MM.1S (cell line): ENCODE data around the gene SRRM4.

ENCODE experiments used
- DNase-seq: peaks from one replicate; pipeline ENCODE4 v3.0.0-alpha.2; 2015
- H2AFZ ChIP-seq: fragments of 300-600 bp; sonication (generic); 2 replicates; pipeline ENCODE4 v1.6.0; 2016; ENCODE audit warnings: antibody characterized with exemption, low read length
- H3F3A ChIP-seq: fragments of 300-600 bp; sonication (generic); 2 replicates; pipeline ENCODE4 v1.6.1; 2016; ENCODE audit warnings: mild to moderate bottlenecking, antibody characterized with exemption, low read length, moderate library complexity, mixed read lengths; ENCODE audit not compliant: insufficient read depth
- H3K27ac ChIP-seq: fragments of 300-600 bp; sonication (generic); 2 replicates; pipeline ENCODE4 v1.5.1; 2016; ENCODE audit warnings: mild to moderate bottlenecking, low read length
- H3K27me3 ChIP-seq: fragments of 300-600 bp; sonication (generic); replicated peaks from 2 replicates; pipeline ENCODE4 v1.6.0; 2016; ENCODE audit warnings: low read length; ENCODE audit not compliant: insufficient read depth
- H3K36me3 ChIP-seq: fragments of 300-600 bp; sonication (generic); replicated peaks from 2 replicates; pipeline ENCODE4 v1.6.1; 2016; ENCODE audit warnings: mild to moderate bottlenecking, low read length, mixed read lengths; ENCODE audit not compliant: insufficient read depth
- H3K4me1 ChIP-seq: fragments of 300-600 bp; sonication (generic); 2 replicates; pipeline ENCODE4 v1.6.1; 2016; ENCODE audit warnings: low read length, mixed read lengths
- H3K4me2 ChIP-seq: fragments of 300-600 bp; sonication (generic); 2 replicates; pipeline ENCODE4 v1.6.0; 2016; ENCODE audit warnings: low read depth, low read length
- H3K4me3 ChIP-seq: fragments of 300-600 bp; sonication (generic); 2 replicates; pipeline ENCODE4 v1.5.1; 2016; ENCODE audit warnings: low read length, mixed read lengths
- H3K79me2 ChIP-seq: fragments of 300-600 bp; sonication (generic); 2 replicates; pipeline ENCODE4 v1.6.1; 2016; ENCODE audit warnings: mixed run types, low read length, mixed read lengths
- H3K9ac ChIP-seq: fragments of 300-600 bp; sonication (generic); 2 replicates; pipeline ENCODE4 v1.6.1; 2016; ENCODE audit warnings: low read length, mixed read lengths
- H3K9me2 ChIP-seq: fragments of 300-600 bp; sonication (generic); replicated peaks from 2 replicates; pipeline ENCODE4 v1.6.1; 2016; ENCODE audit warnings: mild to moderate bottlenecking, low read length, mixed read lengths; ENCODE audit not compliant: insufficient read depth
- H3K9me3 ChIP-seq: fragments of 300-600 bp; sonication (generic); replicated peaks from 2 replicates; pipeline ENCODE4 v1.6.1; 2016; ENCODE audit warnings: mild to moderate bottlenecking, low read length, mixed read lengths; ENCODE audit not compliant: insufficient read depth
- H4K20me1 ChIP-seq: fragments of 300-600 bp; sonication (generic); 2 replicates; pipeline ENCODE4 v1.6.1; 2016; ENCODE audit warnings: mild to moderate bottlenecking, low read length, moderate library complexity, mixed read lengths; ENCODE audit not compliant: insufficient read depth
- EZH2 ChIP-seq: fragments of 300-600 bp; sonication (generic); optimal IDR thresholded peaks from 2 replicates; pipeline ENCODE3; 2017; ENCODE audit warnings: low read depth, mild to moderate bottlenecking, antibody characterized with exemption, low read length, mixed read lengths
- EZH2phosphoT487 ChIP-seq: fragments of 300-600 bp; sonication (generic); IDR thresholded peaks from 2 replicates; pipeline ENCODE4 v1.6.1; 2018; ENCODE audit warnings: antibody characterized with exemption, low read length
- TF ChIP-seq, protein P1 (sequence below): fragments of 300-600 bp; sonication (generic); IDR thresholded peaks from 2 replicates; pipeline ENCODE4 v1.5.1; 2016; ENCODE audit warnings: antibody characterized with exemption, low read length, mixed read lengths

Gene SRRM4

DNA sequence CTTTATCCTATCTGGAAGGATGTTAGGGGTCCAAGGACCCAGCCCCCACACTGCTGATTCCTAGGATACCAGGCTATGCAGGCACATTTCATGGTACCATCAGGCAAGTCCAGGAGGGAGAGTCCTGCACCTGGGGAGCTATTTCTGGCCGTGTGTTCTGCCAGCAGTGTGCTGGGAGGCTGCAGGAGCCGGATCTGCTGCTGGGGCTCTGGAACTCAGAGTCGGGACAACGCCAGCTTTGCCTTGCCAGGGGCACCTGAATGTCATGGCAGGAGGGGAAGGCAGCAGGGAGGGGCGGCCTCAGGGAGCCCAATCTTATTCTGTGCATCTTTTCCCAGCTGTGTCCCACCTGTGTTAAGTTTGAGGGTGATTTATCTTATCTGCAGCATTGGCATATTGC is 17.8 kb downstream of the SRRM4 start:
- H3K27ac ChIP-seq = no peak overlapping the region
- no peaks in the 10 kb centered on the region for H3K36me3 ChIP-seq
- no peak overlapping the region for H3K4me2 ChIP-seq
- H3K9me2 ChIP-seq = no peaks in the 10 kb centered on the region
- no peak overlapping the region for H3K4me3 ChIP-seq
- no peaks in the 10 kb centered on the region for H3K4me1 ChIP-seq
- H3K9me3 ChIP-seq = no peaks in the 10 kb centered on the region
- no peaks in the 10 kb centered on the region for H3F3A ChIP-seq
- H2AFZ ChIP-seq = no peak overlapping the region
- H3K79me2 ChIP-seq = no peaks in the 10 kb centered on the region
- TF ChIP-seq, protein P1, sequence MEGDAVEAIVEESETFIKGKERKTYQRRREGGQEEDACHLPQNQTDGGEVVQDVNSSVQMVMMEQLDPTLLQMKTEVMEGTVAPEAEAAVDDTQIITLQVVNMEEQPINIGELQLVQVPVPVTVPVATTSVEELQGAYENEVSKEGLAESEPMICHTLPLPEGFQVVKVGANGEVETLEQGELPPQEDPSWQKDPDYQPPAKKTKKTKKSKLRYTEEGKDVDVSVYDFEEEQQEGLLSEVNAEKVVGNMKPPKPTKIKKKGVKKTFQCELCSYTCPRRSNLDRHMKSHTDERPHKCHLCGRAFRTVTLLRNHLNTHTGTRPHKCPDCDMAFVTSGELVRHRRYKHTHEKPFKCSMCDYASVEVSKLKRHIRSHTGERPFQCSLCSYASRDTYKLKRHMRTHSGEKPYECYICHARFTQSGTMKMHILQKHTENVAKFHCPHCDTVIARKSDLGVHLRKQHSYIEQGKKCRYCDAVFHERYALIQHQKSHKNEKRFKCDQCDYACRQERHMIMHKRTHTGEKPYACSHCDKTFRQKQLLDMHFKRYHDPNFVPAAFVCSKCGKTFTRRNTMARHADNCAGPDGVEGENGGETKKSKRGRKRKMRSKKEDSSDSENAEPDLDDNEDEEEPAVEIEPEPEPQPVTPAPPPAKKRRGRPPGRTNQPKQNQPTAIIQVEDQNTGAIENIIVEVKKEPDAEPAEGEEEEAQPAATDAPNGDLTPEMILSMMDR = no peak
- no peak for TF ChIP-seq EZH2
- TF ChIP-seq EZH2phosphoT487 = no peak
- no peaks in the 10 kb centered on the region for H3K27me3 ChIP-seq
- H4K20me1 ChIP-seq = no peaks in the 10 kb centered on the region
- no peak overlapping the region for H3K9ac ChIP-seq
- no peak for DNase-seq

DNA sequence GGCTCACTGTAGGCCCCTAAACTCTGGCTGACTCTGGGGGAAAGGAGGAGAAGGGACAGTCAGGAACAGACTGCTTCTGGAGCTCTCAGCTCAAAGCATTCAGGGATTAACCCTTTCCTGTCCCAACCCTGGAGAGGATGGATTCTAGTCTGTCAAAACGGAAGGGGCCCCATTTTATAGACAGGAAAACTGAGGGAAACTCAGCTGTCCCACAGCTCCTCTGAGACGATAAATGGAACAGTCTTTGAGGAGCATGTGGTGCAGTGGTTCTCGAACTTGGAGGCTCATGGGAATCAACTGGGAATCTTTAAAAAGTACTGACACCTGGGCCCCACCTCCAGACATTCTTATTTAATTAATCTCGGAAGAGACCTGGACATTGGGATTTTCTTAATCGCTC is 23.7 kb downstream of the SRRM4 start:
- H3K4me2 ChIP-seq = no peak overlapping the region
- no peak for DNase-seq
- no peaks in the 10 kb centered on the region for H3K4me1 ChIP-seq
- H3K36me3 ChIP-seq = no peaks in the 10 kb centered on the region
- H2AFZ ChIP-seq = no peak overlapping the region
- no peak overlapping the region for H3K4me3 ChIP-seq
- no peaks in the 10 kb centered on the region for H3K27me3 ChIP-seq
- no peak overlapping the region for H3K27ac ChIP-seq
- no peak overlapping the region for H3K9ac ChIP-seq
- H3K9me2 ChIP-seq = no peaks in the 10 kb centered on the region
- H3F3A ChIP-seq = no peaks in the 10 kb centered on the region
- no peaks in the 10 kb centered on the region for H3K9me3 ChIP-seq
- H3K79me2 ChIP-seq = no peaks in the 10 kb centered on the region
- TF ChIP-seq EZH2phosphoT487 (no peak), EZH2 (no peak)
- TF ChIP-seq, protein P1 = no peak
- no peaks in the 10 kb centered on the region for H4K20me1 ChIP-seq

DNA sequence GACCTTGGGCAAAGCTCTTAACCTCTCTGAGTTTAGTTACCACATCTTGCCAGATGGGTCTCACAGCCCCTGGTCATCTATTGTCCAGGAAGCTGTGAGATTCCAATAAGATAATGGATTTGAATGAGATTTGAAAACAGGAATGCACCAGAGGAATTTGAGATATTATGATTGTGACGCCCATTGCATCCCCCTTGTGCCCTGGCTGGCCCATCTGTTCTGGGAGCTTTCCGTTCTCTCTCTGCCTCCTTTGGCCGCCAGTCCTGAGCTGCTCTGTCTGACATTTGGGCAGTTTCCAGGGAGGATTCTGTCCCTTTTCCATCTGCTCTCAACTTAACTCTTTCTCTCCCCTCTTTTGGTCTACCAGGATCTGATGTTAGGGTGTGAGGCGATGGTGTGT is 24.6 kb downstream of the SRRM4 start:
- Histone ChIP-seq H3K27me3 (no peaks in the 10 kb centered on the region), H3K9me3 (no peaks in the 10 kb centered on the region), H3K4me3 (no peak overlapping the region), H3K79me2 (no peaks in the 10 kb centered on the region), H3K4me1 (no peaks in the 10 kb centered on the region), H3K9ac (no peak overlapping the region), H3K36me3 (no peaks in the 10 kb centered on the region), H3K27ac (no peak overlapping the region), H4K20me1 (no peaks in the 10 kb centered on the region), H3K9me2 (no peaks in the 10 kb centered on the region), H3K4me2 (no peak overlapping the region), H3F3A (no peaks in the 10 kb centered on the region), H2AFZ (no peak overlapping the region)
- no peak for DNase-seq
- TF ChIP-seq, protein P1 = no peak
- no peak for TF ChIP-seq EZH2phosphoT487
- no peak for TF ChIP-seq EZH2
